Measurements from ENCODE around the gene IRF9. TPM values are rescaled to one million over a fixed set of nuclear protein-coding genes. Genes with fewer than 3 reads are reported as not detected.

The IRF9 gene
- total and polyA plus RNA-seq, 2 experiments from 2014 or later: 8.2 to 8.4 TPM

GRCh38 chr14:24155100-24155499 is 6.0 kb upstream of the IRF9 start (continued):
- no peak for TF ChIP-seq ZNF462 (CRISPR knock-in tag; IDR thresholded peaks at IDR 0.05)

GRCh38 chr14:24156840-24157239 is 4.2 kb upstream of the IRF9 start:
- Histone ChIP-seq H3K79me2 (replicated peaks; ENCODE audit: insufficient read depth) (no peaks in the 10 kb centered on the region), H3K9me2 (ENCODE audit: insufficient read depth) (no peaks in the 10 kb centered on the region), H3K4me2 (no peak overlapping the region), H3F3A (replicated peaks; ENCODE audit: low read depth) (peaks cover 9% of the 10 kb centered on the region; the same call in 1 of the 2 replicates), H3K4me1 (ENCODE audit: insufficient read depth) (peaks cover 10% of the 10 kb centered on the region), H3K36me3 (ENCODE audit: insufficient read depth) (peaks cover 20% of the 10 kb centered on the region; the same call in 1 of the 2 replicates), H3K27ac (ENCODE audit: low read depth) (no peak overlapping the region), H3K27me3 (ENCODE audit: insufficient read depth) (no peaks in the 10 kb centered on the region), H3K4me3 (no peak overlapping the region), H2AFZ (no peak overlapping the region), H4K20me1 (replicated peaks; ENCODE audit: insufficient read depth) (peaks cover 7% of the 10 kb centered on the region; the same call in 1 of the 2 replicates)
- ATAC-seq: no peak
- Mint-ChIP-seq H3K4me3 (no peak overlapping the region; the same call in 2 of the 3 replicates), H3K9me3 (no peaks in the 10 kb centered on the region), H3K36me3 (ENCODE audit: low read depth) (peaks cover 67% of the 10 kb centered on the region), H3K27me3 (ENCODE audit: insufficient read depth, low read depth, poor library complexity) (peaks cover 4% of the 10 kb centered on the region), H3K4me1 (peaks cover 8% of the 10 kb centered on the region), H3K27ac (no peak overlapping the region)
- no peak for DNase-seq (ENCODE audit: low spot score)
- no peak for TF ChIP-seq REST (IDR thresholded peaks at IDR 0.05; ENCODE audit: unreplicated experiment)
- no peak for TF ChIP-seq ZNF331 (CRISPR knock-in tag; IDR thresholded peaks at IDR 0.05; ENCODE audit: low read depth)
- no peak for TF ChIP-seq EZH2 (IDR thresholded peaks at IDR 0.05; ENCODE audit: low read depth, unreplicated experiment)
- TF ChIP-seq STAT1 (IDR thresholded peaks at IDR 0.05; ENCODE audit: unreplicated experiment): no peak
- no peak for TF ChIP-seq JUNB (IDR thresholded peaks at IDR 0.05; ENCODE audit: unreplicated experiment)
- TF ChIP-seq ETS1 (IDR thresholded peaks at IDR 0.05): no peak
- TF ChIP-seq EZH2phosphoT487 (IDR thresholded peaks at IDR 0.05; ENCODE audit: unreplicated experiment): no peak
- no peak for TF ChIP-seq NANOG (IDR thresholded peaks at IDR 0.05; ENCODE audit: borderline replicate concordance)

Data from GM23338 (cell line).